Keratinocyte (primary cell): ENCODE measurements around the gene RAB23. TPM values are rescaled to one million over a fixed set of nuclear protein-coding genes. Genes with fewer than 3 reads are reported as not detected.

Source experiments
- DNase-seq: peaks from one replicate; pipeline ENCODE4 v3.0.0-alpha.2; 2011; ENCODE audit warnings: low read depth, missing footprints, low spot score
- FAIRE-seq: peaks from 2 replicates; lab custom pipeline; 2011; peaks lifted over from hg19 to GRCh38; lab: Jason Lieb, UNC
- H2AFZ ChIP-seq: 2 replicates; pipeline ENCODE4 v1.6.0; 2012; ENCODE audit warnings: low read length, control low read depth, inconsistent platforms; ENCODE audit not compliant: control insufficient read depth
- H3K27ac ChIP-seq: 2 replicates; pipeline ENCODE4 v1.5.1; 2011; ENCODE audit warnings: low read length; ENCODE audit not compliant: control insufficient read depth, insufficient read depth
- H3K27me3 ChIP-seq: 3 replicates; pipeline ENCODE4 v1.6.0; 2011; ENCODE audit warnings: low read length; ENCODE audit not compliant: control insufficient read depth, insufficient read depth; ENCODE audit errors: extremely low read depth
- H3K36me3 ChIP-seq, 2 experiments: 2 replicates in 1 of 2; 3 replicates in 1 of 2; pipeline ENCODE4 v1.5.1; 2011; ENCODE audit warnings: low read length in 2 of 2, mild to moderate bottlenecking in 1 of 2; ENCODE audit not compliant: control insufficient read depth in 2 of 2, insufficient read depth in 2 of 2; ENCODE audit errors: extremely low read depth in 1 of 2
- H3K4me1 ChIP-seq: 3 replicates; pipeline ENCODE4 v1.5.1; 2011; ENCODE audit warnings: low read length; ENCODE audit not compliant: control insufficient read depth, insufficient read depth; ENCODE audit errors: extremely low read depth
- H3K4me2 ChIP-seq: 3 replicates; pipeline ENCODE4 v1.6.0; 2011; ENCODE audit warnings: low read depth, low read length; ENCODE audit not compliant: control insufficient read depth, insufficient read depth; ENCODE audit errors: extremely low read depth
- H3K4me3 ChIP-seq, 3 experiments: fragments of 200-600 bp in 1 of 3; sonication (generic) in 1 of 3; 2 replicates in 2 of 3; 3 replicates in 1 of 3; pipeline ENCODE4 v1.5.1; 2011 to 2016; ENCODE audit warnings: low read length in 3 of 3, mild to moderate bottlenecking in 3 of 3, control low read depth in 2 of 3, inconsistent platforms in 1 of 3, low read depth in 1 of 3, mixed read lengths in 1 of 3, mixed run types in 1 of 3, moderate library complexity in 1 of 3; ENCODE audit not compliant: control insufficient read depth in 2 of 3, insufficient read depth in 2 of 3; ENCODE audit errors: extremely low read depth in 1 of 3
- H3K79me2 ChIP-seq: 2 replicates; pipeline ENCODE4 v1.6.0; 2012; ENCODE audit warnings: low read length; ENCODE audit not compliant: control insufficient read depth, insufficient read depth
- H3K9ac ChIP-seq: 3 replicates; pipeline ENCODE4 v1.6.0; 2011; ENCODE audit warnings: low read length; ENCODE audit not compliant: control insufficient read depth, insufficient read depth; ENCODE audit errors: extremely low read depth
- H3K9me1 ChIP-seq: 3 replicates; pipeline ENCODE4 v1.6.0; 2011; ENCODE audit warnings: low read length; ENCODE audit not compliant: control insufficient read depth, insufficient read depth; ENCODE audit errors: extremely low read depth
- H3K9me3 ChIP-seq: 2 replicates; pipeline ENCODE4 v1.5.1; 2012; ENCODE audit warnings: low read depth, low read length; ENCODE audit not compliant: control insufficient read depth
- H4K20me1 ChIP-seq: 3 replicates; pipeline ENCODE4 v1.6.0; 2011; ENCODE audit warnings: low read length; ENCODE audit not compliant: control insufficient read depth, insufficient read depth; ENCODE audit errors: extremely low read depth
- EZH2 ChIP-seq: IDR thresholded peaks from one replicate; pipeline ENCODE4 v1.6.1; 2012; ENCODE audit warnings: inconsistent platforms, mild to moderate bottlenecking, low read length, moderate library complexity
- dilution Hi-C: fragments of 300-500 bp; cut with MboI; formaldehyde crosslinking; loops from one replicate; pipeline ENCODE4 v1.7.0; 2020; ENCODE audit warnings: low sequenced_read_pairs; ENCODE audit not compliant: extremely low pct_ligation_motif_present
- polyA plus RNA-seq, 5 experiments: library from polyadenylated mRNA; depleted of rRNA in 3 of 5; stranded (reverse) in 3 of 5; stranded (forward) in 1 of 5; unstranded in 1 of 5; fragments of >200 nt; gene quantifications; 1 replicate in 1 of 5; 2 replicates in 3 of 5; 3 replicates in 1 of 5; pipeline versions ENCODE4 v1.2.1 to v1.2.3, GENCODE V29; 2011 to 2012; ENCODE audit warnings: missing spikeins in 2 of 5, low read depth in 1 of 5, low replicate concordance in 1 of 5
- TF ChIP-seq, protein P1 (sequence below), 3 experiments: IDR thresholded peaks in 1 of 3; conservative IDR thresholded peaks in 1 of 3; optimal IDR thresholded peaks in 1 of 3; 2 replicates in 2 of 3; 3 replicates in 1 of 3; pipeline versions ENCODE3 to v1.5.1; 2011; ENCODE audit warnings: low read length in 3 of 3, mild to moderate bottlenecking in 3 of 3, moderate library complexity in 2 of 3, control low read depth in 1 of 3, inconsistent platforms in 1 of 3; ENCODE audit not compliant: insufficient read depth in 2 of 3; ENCODE audit errors: extremely low read depth in 1 of 3

The RAB23 gene
- polyA plus RNA-seq, 1 donor (not counting 4 experiments of a cell fraction or from before 2014, with no cell fraction given): 14.6 TPM

DNA sequence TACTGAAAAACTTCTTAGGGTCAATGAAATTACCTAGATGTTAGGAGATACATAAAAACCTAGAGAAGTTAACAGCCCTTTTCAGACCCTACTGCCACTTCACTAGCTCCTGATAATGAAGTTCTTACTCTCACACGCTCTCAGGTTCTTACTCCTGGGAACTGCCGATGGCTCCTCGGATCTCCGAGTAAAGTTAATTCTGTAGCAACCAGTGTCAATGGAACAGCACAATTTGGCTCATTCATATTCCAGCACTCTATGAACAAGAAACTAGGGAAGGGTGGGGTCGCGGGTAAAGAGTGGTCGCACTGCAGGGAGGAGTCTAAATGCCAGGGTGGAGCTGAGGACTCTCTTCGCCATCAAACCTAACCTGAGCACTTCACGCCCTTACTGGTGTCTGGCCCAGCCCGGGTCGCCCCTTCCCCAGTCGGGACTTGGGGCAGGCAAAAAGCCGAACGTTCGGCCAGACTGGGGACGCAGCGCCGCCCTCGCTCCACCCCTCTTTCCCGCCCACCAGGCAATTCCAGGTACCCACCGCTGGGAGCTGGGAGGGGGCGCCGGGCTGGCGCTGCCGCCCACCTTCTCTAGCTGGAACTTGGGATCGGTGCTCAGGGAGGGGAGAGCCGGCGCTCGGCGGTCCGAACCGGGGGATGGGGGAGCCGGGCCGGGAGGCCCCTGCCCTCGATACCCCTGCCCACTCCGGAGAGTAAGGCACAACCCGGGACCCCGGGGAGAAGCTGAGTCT lies 744 bp downstream of the RAB23 start:
- Histone ChIP-seq H2AFZ (peak overlapping the region; percentile 98), H3K4me1 (peaks cover 27% of the 10 kb centered on the region), H3K4me3 (peak overlapping the region; percentile 64 to 97 (median 91)), H3K36me3 (no peaks in the 10 kb centered on the region), H3K9me1 (no peaks in the 10 kb centered on the region), H3K4me2 (peak overlapping the region; percentile 63), H3K79me2 (peaks cover 46% of the 10 kb centered on the region), H4K20me1 (no peaks in the 10 kb centered on the region), H3K27ac (peak overlapping the region; percentile 43), H3K27me3 (no peaks in the 10 kb centered on the region), H3K9ac (peak overlapping the region; percentile 69), H3K9me3 (no peaks in the 10 kb centered on the region)
- no peak for TF ChIP-seq EZH2
- TF ChIP-seq, protein P1, sequence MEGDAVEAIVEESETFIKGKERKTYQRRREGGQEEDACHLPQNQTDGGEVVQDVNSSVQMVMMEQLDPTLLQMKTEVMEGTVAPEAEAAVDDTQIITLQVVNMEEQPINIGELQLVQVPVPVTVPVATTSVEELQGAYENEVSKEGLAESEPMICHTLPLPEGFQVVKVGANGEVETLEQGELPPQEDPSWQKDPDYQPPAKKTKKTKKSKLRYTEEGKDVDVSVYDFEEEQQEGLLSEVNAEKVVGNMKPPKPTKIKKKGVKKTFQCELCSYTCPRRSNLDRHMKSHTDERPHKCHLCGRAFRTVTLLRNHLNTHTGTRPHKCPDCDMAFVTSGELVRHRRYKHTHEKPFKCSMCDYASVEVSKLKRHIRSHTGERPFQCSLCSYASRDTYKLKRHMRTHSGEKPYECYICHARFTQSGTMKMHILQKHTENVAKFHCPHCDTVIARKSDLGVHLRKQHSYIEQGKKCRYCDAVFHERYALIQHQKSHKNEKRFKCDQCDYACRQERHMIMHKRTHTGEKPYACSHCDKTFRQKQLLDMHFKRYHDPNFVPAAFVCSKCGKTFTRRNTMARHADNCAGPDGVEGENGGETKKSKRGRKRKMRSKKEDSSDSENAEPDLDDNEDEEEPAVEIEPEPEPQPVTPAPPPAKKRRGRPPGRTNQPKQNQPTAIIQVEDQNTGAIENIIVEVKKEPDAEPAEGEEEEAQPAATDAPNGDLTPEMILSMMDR (optimal IDR thresholded peaks at IDR 0.05 in 1 of 3, IDR thresholded peaks at IDR 0.05 in 1 of 3, conservative IDR thresholded peaks at IDR 0.05 in 1 of 3; ENCODE audit: extremely low read depth in 1 of 3, insufficient read depth in 2 of 3, low read length in 3 of 3): peak in 2 of 3 experiments; percentile 36 to 39
- DNase-seq (no peak), FAIRE-seq (no peak)
- dilution Hi-C loops: no loop called here

DNA sequence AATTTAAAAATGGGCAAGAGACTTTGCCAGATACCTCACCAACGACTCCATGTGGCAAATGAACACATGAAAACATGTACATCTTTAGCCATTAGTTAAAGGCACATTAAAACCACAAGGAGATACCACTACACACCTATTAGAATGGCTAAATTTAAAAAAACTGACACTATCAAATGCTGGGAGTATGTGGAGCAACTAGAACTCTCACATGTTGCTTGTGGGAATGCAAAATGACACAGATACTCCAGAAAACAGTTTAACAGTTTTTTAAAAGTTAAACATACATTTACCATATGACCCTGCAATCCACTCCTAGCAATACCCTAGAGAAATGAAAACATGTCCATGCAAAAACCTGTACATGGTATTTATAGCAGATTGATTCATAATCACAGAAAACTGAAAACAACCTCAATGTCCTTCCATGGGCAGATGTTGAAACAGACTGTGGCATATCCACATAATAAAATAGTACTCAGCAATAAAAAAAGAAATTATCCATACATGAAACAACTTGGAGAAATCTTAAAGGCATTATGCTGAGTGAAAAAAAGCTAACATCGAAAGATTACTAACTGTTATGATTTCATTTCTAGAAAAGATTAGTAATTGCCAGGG lies 1.9 kb downstream of the RAB23 start:
- no peak for TF ChIP-seq EZH2
- TF ChIP-seq, protein P1 (optimal IDR thresholded peaks at IDR 0.05 in 1 of 3, IDR thresholded peaks at IDR 0.05 in 1 of 3, conservative IDR thresholded peaks at IDR 0.05 in 1 of 3; ENCODE audit: extremely low read depth in 1 of 3, insufficient read depth in 2 of 3, low read length in 3 of 3): no peak
- Histone ChIP-seq H2AFZ (no peak overlapping the region), H3K27me3 (no peaks in the 10 kb centered on the region), H3K9ac (no peak overlapping the region), H3K79me2 (peaks cover 56% of the 10 kb centered on the region), H3K36me3 (no peaks in the 10 kb centered on the region), H3K4me2 (peak overlapping the region; percentile 63), H3K27ac (no peak overlapping the region), H3K4me3 (peak overlapping the region in 1 of 3 experiments; percentile 64), H4K20me1 (no peaks in the 10 kb centered on the region), H3K9me3 (no peaks in the 10 kb centered on the region), H3K9me1 (no peaks in the 10 kb centered on the region), H3K4me1 (peaks cover 28% of the 10 kb centered on the region)
- dilution Hi-C loops: no loop called here
- FAIRE-seq (no peak), DNase-seq (no peak)
